OCI-LY7 (cell line): ENCODE measurements around the gene FBRSL1. TPM values are rescaled to one million over a fixed set of nuclear protein-coding genes. Genes with fewer than 3 reads are reported as not detected.

Experiments
- BruUV-seq: library from RNA; stranded (reverse); fragments of 400-500 nt; replicated peaks from 2 replicates; lab custom pipeline; 2021; lab: Mats Ljungman, UMichigan
- CTCF ChIA-PET: fragments of 300-600 bp; sonication (Branson Sonifier 250); formaldehyde crosslinking; loops from one replicate; lab custom pipeline; 2022; ENCODE audit warnings: antibody characterized with exemption; ENCODE audit not compliant: unreplicated experiment; lab: Charles Lee
- POLR2A ChIA-PET: fragments of 300-600 bp; sonication (Branson Sonifier 250); formaldehyde crosslinking; loops from one replicate; lab custom pipeline; 2022; ENCODE audit warnings: antibody characterized with exemption; lab: Charles Lee
- DNase-seq: peaks from one replicate; pipeline ENCODE4 v3.0.0-alpha.2; 2015; ENCODE audit warnings: low spot score
- H2AFZ ChIP-seq: fragments of 200-600 bp; sonication (generic), shearing (Covaris generic); 2 replicates; pipeline ENCODE4 v1.6.1; 2014; ENCODE audit warnings: mild to moderate bottlenecking, antibody characterized with exemption, low read length, moderate library complexity
- H3K27ac ChIP-seq: fragments of 200-600 bp; sonication (generic); 2 replicates; pipeline ENCODE4 v1.5.1; 2014; ENCODE audit warnings: mixed run types, low read depth, mild to moderate bottlenecking, moderate library complexity, low read length, inconsistent platforms; ENCODE audit not compliant: poor library complexity, severe bottlenecking
- H3K36me3 ChIP-seq: fragments of 200-600 bp; sonication (generic); 2 replicates; pipeline ENCODE4 v1.6.1; 2014; ENCODE audit warnings: mild to moderate bottlenecking, antibody characterized with exemption, low read length, moderate library complexity, mixed read lengths; ENCODE audit not compliant: insufficient read depth
- H3K4me1 ChIP-seq: fragments of 200-600 bp; sonication (generic); 2 replicates; pipeline ENCODE4 v1.5.1; 2014; ENCODE audit warnings: mild to moderate bottlenecking, low read length; ENCODE audit not compliant: insufficient read depth, poor library complexity, severe bottlenecking
- H3K4me2 ChIP-seq: fragments of 200-600 bp; sonication (generic); 2 replicates; pipeline ENCODE4 v1.6.1; 2014; ENCODE audit warnings: mild to moderate bottlenecking, low read length
- H3K4me3 ChIP-seq: fragments of 200-600 bp; sonication (generic); 2 replicates; pipeline ENCODE4 v1.5.1; 2014; ENCODE audit warnings: mild to moderate bottlenecking, low read depth, low read length; ENCODE audit not compliant: poor library complexity, severe bottlenecking
- H3K79me2 ChIP-seq: fragments of 200-600 bp; sonication (generic); 2 replicates; pipeline ENCODE4 v1.6.1; 2016; ENCODE audit warnings: low read depth, mild to moderate bottlenecking, low read length, moderate library complexity, mixed read lengths; ENCODE audit not compliant: insufficient read depth
- H3K9me2 ChIP-seq: fragments of 200-600 bp; sonication (generic); 2 replicates; pipeline ENCODE4 v1.6.1; 2016; ENCODE audit warnings: mild to moderate bottlenecking, low read length, mixed read lengths; ENCODE audit not compliant: insufficient read depth
- H3K9me3 ChIP-seq: fragments of 200-600 bp; sonication (generic); 2 replicates; pipeline ENCODE4 v1.6.1; 2014; ENCODE audit warnings: mild to moderate bottlenecking, mixed run types, low read length, mixed read lengths
- H4K20me1 ChIP-seq: fragments of 200-600 bp; sonication (generic); 2 replicates; pipeline ENCODE4 v1.6.1; 2014; ENCODE audit warnings: mild to moderate bottlenecking, antibody characterized with exemption, low read length, moderate library complexity, mixed read lengths; ENCODE audit not compliant: insufficient read depth
- EZH2phosphoT487 ChIP-seq: fragments of 200-600 bp; sonication (generic); IDR thresholded peaks from 2 replicates; pipeline ENCODE4 v1.6.1; 2018; ENCODE audit warnings: low read depth, borderline replicate concordance, mild to moderate bottlenecking, mixed run types, antibody characterized with exemption, low read length, moderate library complexity, mixed read lengths
- intact Hi-C: fragments of 100-400 bp; cut with micrococcal nuclease; formaldehyde crosslinking; loops from one replicate; pipeline ENCODE4 v1.10.0; 2022; ENCODE audit not compliant: unreplicated experiment
- total RNA-seq, 2 experiments: library from RNA; depleted of rRNA in 1 of 2; stranded (reverse); fragments of >200 nt in 1 of 2; shearing (Covaris generic) in 1 of 2; gene quantifications; 2 replicates each; pipeline ENCODE4 v1.2.3, GENCODE V29; 2014 to 2022
- TF ChIP-seq, protein P1 (sequence below): fragments of 200-600 bp; sonication (generic); conservative IDR thresholded peaks from 2 replicates; pipeline ENCODE4 v1.5.1; 2014; ENCODE audit warnings: mild to moderate bottlenecking, antibody characterized with exemption, low read length, moderate library complexity, mixed read lengths

The FBRSL1 gene
- total RNA-seq, 2 experiments from 2014 or later = 24.6 to 87.8 TPM

DNA sequence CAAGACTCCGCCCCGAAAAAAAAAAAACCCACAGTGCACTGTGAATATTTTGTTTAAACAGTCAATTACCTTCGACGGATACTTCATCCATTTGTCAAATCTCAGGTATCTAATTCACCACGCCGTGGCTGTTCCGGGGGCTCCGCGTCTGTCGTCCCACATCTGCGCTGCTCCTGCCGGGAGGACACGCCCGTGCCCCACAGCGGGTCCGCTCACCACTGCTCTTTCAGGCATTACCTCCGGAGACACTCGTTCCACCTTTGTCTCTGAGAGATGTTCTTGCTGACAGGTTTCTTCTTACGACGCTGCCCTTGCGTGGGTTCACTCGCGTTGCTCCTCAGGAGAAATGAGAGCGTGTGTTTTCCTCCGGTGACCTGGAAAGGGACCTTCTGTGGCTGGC, 46.9 kb upstream of the FBRSL1 start:
- POLR2A ChIA-PET = no interaction called here
- Histone ChIP-seq H4K20me1 (no peaks in the 10 kb centered on the region), H3K9me3 (no peaks in the 10 kb centered on the region), H2AFZ (no peak overlapping the region), H3K9me2 (no peaks in the 10 kb centered on the region), H3K4me3 (no peak overlapping the region), H3K79me2 (no peaks in the 10 kb centered on the region), H3K4me1 (peaks cover 18% of the 10 kb centered on the region), H3K27ac (no peak overlapping the region), H3K4me2 (no peak overlapping the region), H3K36me3 (no peaks in the 10 kb centered on the region)
- CTCF ChIA-PET = no interaction called here
- no peak for DNase-seq
- TF ChIP-seq, protein P1, sequence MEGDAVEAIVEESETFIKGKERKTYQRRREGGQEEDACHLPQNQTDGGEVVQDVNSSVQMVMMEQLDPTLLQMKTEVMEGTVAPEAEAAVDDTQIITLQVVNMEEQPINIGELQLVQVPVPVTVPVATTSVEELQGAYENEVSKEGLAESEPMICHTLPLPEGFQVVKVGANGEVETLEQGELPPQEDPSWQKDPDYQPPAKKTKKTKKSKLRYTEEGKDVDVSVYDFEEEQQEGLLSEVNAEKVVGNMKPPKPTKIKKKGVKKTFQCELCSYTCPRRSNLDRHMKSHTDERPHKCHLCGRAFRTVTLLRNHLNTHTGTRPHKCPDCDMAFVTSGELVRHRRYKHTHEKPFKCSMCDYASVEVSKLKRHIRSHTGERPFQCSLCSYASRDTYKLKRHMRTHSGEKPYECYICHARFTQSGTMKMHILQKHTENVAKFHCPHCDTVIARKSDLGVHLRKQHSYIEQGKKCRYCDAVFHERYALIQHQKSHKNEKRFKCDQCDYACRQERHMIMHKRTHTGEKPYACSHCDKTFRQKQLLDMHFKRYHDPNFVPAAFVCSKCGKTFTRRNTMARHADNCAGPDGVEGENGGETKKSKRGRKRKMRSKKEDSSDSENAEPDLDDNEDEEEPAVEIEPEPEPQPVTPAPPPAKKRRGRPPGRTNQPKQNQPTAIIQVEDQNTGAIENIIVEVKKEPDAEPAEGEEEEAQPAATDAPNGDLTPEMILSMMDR = no peak
- TF ChIP-seq EZH2phosphoT487 = no peak
- intact Hi-C loops = no loop called here
- BruUV-seq = no TSS peak

DNA sequence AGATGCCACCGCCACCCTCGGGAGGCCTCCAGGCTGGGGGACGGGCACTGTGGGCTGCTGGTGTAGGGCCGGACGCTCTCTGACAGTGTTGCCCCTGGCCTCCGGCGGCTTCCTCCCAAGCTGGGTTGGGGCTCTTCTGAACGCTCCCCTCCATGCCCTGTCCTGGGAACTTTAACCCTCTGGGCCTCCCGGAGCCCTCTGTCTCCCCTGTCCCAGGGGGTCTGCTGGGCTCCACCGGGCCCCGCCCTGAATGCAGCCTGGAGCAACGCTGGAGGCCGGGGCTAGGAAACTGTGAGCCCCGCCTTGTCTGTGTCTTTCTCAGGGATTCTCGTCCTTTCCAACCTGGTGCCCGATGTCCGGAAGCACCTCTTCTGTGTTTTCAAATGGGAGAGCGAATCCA, 45.7 kb upstream of the FBRSL1 start:
- H3K36me3 ChIP-seq = no peaks in the 10 kb centered on the region
- H3K27ac ChIP-seq = peak overlapping the region; percentile 84
- peak overlapping the region; percentile 79 for H3K4me2 ChIP-seq
- H3K9me3 ChIP-seq = no peaks in the 10 kb centered on the region
- H3K79me2 ChIP-seq = no peaks in the 10 kb centered on the region
- BruUV-seq = no TSS peak
- H2AFZ ChIP-seq = no peak overlapping the region
- TF ChIP-seq, protein P1 = no peak
- TF ChIP-seq EZH2phosphoT487 = no peak
- POLR2A ChIA-PET = no interaction called here
- CTCF ChIA-PET = no interaction called here
- H3K9me2 ChIP-seq = no peaks in the 10 kb centered on the region
- intact Hi-C loops = loop anchor here (2.0 kb wide), 1 partner anchor 45 kb away; no protein-coding TSS in a partner anchor
- peak overlapping the region; percentile 78 for H3K4me3 ChIP-seq
- no peaks in the 10 kb centered on the region for H4K20me1 ChIP-seq
- no peak for DNase-seq
- peaks cover 18% of the 10 kb centered on the region for H3K4me1 ChIP-seq

DNA sequence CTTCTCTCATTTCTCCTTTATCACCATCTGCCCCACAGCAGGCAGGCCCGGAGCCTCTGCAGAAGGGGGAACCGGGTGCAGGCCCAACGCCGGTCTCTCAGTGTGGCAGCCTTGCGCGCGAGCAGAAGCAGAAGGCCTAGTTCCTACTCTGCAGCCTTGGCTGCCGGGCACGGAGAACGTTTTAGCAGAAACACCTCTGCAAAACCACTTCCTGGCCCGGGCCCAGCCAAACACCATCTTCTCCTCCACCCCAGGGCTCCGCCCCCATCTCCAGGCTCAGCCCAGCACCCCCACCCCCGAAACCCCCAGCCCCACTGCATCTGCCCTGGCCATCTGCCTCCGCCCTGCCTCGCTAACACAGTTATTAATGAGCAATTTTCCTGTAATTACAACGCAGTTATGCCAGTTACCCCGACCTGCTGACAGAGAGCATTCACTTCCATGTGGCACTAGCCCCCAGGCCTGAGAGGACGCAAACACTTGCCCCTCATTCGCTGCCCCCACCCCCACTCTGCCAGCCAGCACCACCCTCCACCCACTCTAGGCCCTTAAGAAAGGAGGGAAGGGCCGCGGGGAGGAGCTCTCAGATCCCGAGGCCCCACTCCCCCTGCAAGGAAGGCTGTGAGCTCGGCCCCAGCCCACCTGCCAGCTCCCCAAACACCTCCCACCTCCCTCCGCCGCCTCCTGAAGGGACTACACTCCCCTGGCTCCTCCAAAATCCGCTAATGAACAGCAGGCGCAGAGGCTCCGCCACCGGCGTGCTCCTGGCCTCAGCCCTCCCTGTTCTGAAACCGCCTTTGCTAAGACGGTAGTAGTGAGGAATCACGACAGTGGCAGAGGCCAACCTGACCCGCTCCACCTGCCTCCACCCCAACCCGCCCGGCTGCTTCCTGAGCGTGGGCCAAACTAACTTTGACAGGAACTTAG, 44.7 kb upstream of the FBRSL1 start:
- H3K9me3 ChIP-seq = no peaks in the 10 kb centered on the region
- peak overlapping the region; percentile 78 for H3K4me3 ChIP-seq
- ChIA-PET POLR2A (interaction anchor here (0.7 to 1.4 kb wide), 2 partner anchors 15 to 114 kb away, joined by 3 to 6 read pairs; no protein-coding TSS in a partner anchor), CTCF (interaction anchor here (0.6 kb wide), 1 partner anchor 579 kb away, joined by 3 read pairs; no protein-coding TSS in a partner anchor)
- no peaks in the 10 kb centered on the region for H4K20me1 ChIP-seq
- BruUV-seq = no TSS peak
- no peaks in the 10 kb centered on the region for H3K9me2 ChIP-seq
- H3K36me3 ChIP-seq = no peaks in the 10 kb centered on the region
- TF ChIP-seq EZH2phosphoT487 = no peak
- TF ChIP-seq, protein P1 = no peak
- intact Hi-C loops = loop anchor here (1.0 to 2.0 kb wide), 2 partner anchors 44 to 188 kb away; no protein-coding TSS in a partner anchor
- peak; percentile 92 for DNase-seq
- H3K27ac ChIP-seq = peak overlapping the region; percentile 84
- H3K79me2 ChIP-seq = no peaks in the 10 kb centered on the region
- peak overlapping the region; percentile 96; the same call in 1 of the 2 replicates for H2AFZ ChIP-seq
- H3K4me2 ChIP-seq = peak overlapping the region; percentile 79
- H3K4me1 ChIP-seq = peaks cover 18% of the 10 kb centered on the region
